ENCODE results near the gene DNTT. TPM values are rescaled to one million over a fixed set of nuclear protein-coding genes. Genes with fewer than 3 reads are reported as not detected.

DNTT gene
- total and polyA plus RNA-seq, 9 of the 15 experiments (the other 6 are each of a cell fraction or from before 2014, with no cell fraction given), result not detected

- H3K9me3 ChIP-seq (replicated peaks; ENCODE audit: control insufficient read depth, insufficient read depth, low read depth, low read length), result no peaks in the 10 kb centered on the region
- H3K9me1 ChIP-seq (ENCODE audit: control insufficient read depth, insufficient read depth, low read length), result no peaks in the 10 kb centered on the region
- ChIA-PET POLR2A (interaction anchor here (1.5 kb wide), 1 partner anchor 14 kb away, joined by 5 read pairs; no protein-coding TSS in a partner anchor), CTCF (ENCODE audit: low intra/inter-chr PET ratio) (no interaction called here)
- no peak overlapping the region for H3K4me3 ChIP-seq
- H3K27me3 ChIP-seq (ENCODE audit: control insufficient read depth in 2 of 2, insufficient read depth in 2 of 2, low read length in 2 of 2), result peaks cover 0 to 46% of the 10 kb centered on the region in 2 experiments
- TF ChIP-seq TRIM28 (IDR thresholded peaks at IDR 0.05), result no peak
- 0 out of 2 replicates have a peak, but pooled peaks have one; percentile 9 for TF ChIP-seq CEBPB (tag; IDR thresholded peaks at IDR 0.05)
- no peak for TF ChIP-seq EP400 (IDR thresholded peaks at IDR 0.05)
- no peak for TF ChIP-seq LCOR (CRISPR knock-in tag; IDR thresholded peaks at IDR 0.05)
- no peaks in the 10 kb centered on the region for H3K36me3 ChIP-seq (ENCODE audit: control insufficient read depth, insufficient read depth, low read length)
- no peak overlapping the region for H3K4me2 ChIP-seq (ENCODE audit: insufficient read depth, low read length)
- H3K4me1 ChIP-seq (replicated peaks in 1 of 2; ENCODE audit: control insufficient read depth in 2 of 2, insufficient read depth in 2 of 2, low read length in 2 of 2), result no peaks in the 10 kb centered on the region
- BruUV-seq (replicated peaks), result no TSS peak
- in situ Hi-C loops (cut with MboI) (no loop called here), intact Hi-C loops (cut with micrococcal nuclease) (no loop called here)
- H2AFZ ChIP-seq (ENCODE audit: low read depth, low read length), result no peak overlapping the region
- no peak overlapping the region for H3K27ac ChIP-seq (ENCODE audit: extremely low read depth, low read depth, low read length)
- no peak for ATAC-seq
- DNase-seq (ENCODE audit: extremely low read depth in 1 of 4, low spot score in 3 of 4), result peak in 1 of 4 experiments; percentile 3
- no peaks in the 10 kb centered on the region for H4K20me1 ChIP-seq (replicated peaks; ENCODE audit: control insufficient read depth, insufficient read depth, low read length)
- no peak for FAIRE-seq
- WGBS (ENCODE audit: insufficient coverage, low coverage, missing lambda C conversion rate), result no CpG with 5 or more reads among the region's 7 CpGs
- no peak overlapping the region for H3K9ac ChIP-seq (ENCODE audit: insufficient read depth in 1 of 2, low read depth in 2 of 2, low read length in 2 of 2)
- no peaks in the 10 kb centered on the region for H3K79me2 ChIP-seq (ENCODE audit: control insufficient read depth, insufficient read depth, low read length)
Observed at GRCh38 chr10:96380821-96381220, 76.6 kb downstream of the DNTT start.

GRCh38 chr10:96384506-96384905 is 80.3 kb downstream of the DNTT start:
- no peak overlapping the region for H3K27ac ChIP-seq (ENCODE audit: extremely low read depth, low read depth, low read length)
- no peaks in the 10 kb centered on the region for H4K20me1 ChIP-seq (replicated peaks; ENCODE audit: control insufficient read depth, insufficient read depth, low read length)
- in situ Hi-C loops (cut with MboI), result no loop called here
- no peaks in the 10 kb centered on the region for H3K79me2 ChIP-seq (ENCODE audit: control insufficient read depth, insufficient read depth, low read length)
- ChIA-PET CTCF (ENCODE audit: low intra/inter-chr PET ratio) (no interaction called here), POLR2A (no interaction called here)
- ATAC-seq (no peak), FAIRE-seq (no peak), DNase-seq (ENCODE audit: extremely low read depth in 1 of 4, low spot score in 3 of 4) (no peak)
- no peaks in the 10 kb centered on the region for H3K9me1 ChIP-seq (ENCODE audit: control insufficient read depth, insufficient read depth, low read length)
- no peaks in the 10 kb centered on the region for H3K36me3 ChIP-seq (ENCODE audit: control insufficient read depth, insufficient read depth, low read length)
- H3K4me1 ChIP-seq (replicated peaks in 1 of 2; ENCODE audit: control insufficient read depth in 2 of 2, insufficient read depth in 2 of 2, low read length in 2 of 2), result no peaks in the 10 kb centered on the region
- no peak overlapping the region for H3K9ac ChIP-seq (ENCODE audit: insufficient read depth in 1 of 2, low read depth in 2 of 2, low read length in 2 of 2)
- WGBS (ENCODE audit: insufficient coverage, low coverage, missing lambda C conversion rate), result under 1% methylated on average over 24 of the region's 25 CpGs
- no peaks in the 10 kb centered on the region for H3K9me3 ChIP-seq (replicated peaks; ENCODE audit: control insufficient read depth, insufficient read depth, low read depth, low read length)
- H2AFZ ChIP-seq (ENCODE audit: low read depth, low read length), result no peak overlapping the region
- BruUV-seq (replicated peaks), result no TSS peak
- no peak overlapping the region for H3K4me2 ChIP-seq (ENCODE audit: insufficient read depth, low read length)
- peaks cover 0 to 54% of the 10 kb centered on the region in 2 experiments for H3K27me3 ChIP-seq (ENCODE audit: control insufficient read depth in 2 of 2, insufficient read depth in 2 of 2, low read length in 2 of 2)
- no peak overlapping the region for H3K4me3 ChIP-seq
- TF ChIP-seq TGIF2 (CRISPR knock-in tag; IDR thresholded peaks at IDR 0.05), result no peak
- no peak for TF ChIP-seq TFAP4 (CRISPR knock-in tag; IDR thresholded peaks at IDR 0.05; ENCODE audit: borderline replicate concordance)
- TF ChIP-seq, protein P1, sequence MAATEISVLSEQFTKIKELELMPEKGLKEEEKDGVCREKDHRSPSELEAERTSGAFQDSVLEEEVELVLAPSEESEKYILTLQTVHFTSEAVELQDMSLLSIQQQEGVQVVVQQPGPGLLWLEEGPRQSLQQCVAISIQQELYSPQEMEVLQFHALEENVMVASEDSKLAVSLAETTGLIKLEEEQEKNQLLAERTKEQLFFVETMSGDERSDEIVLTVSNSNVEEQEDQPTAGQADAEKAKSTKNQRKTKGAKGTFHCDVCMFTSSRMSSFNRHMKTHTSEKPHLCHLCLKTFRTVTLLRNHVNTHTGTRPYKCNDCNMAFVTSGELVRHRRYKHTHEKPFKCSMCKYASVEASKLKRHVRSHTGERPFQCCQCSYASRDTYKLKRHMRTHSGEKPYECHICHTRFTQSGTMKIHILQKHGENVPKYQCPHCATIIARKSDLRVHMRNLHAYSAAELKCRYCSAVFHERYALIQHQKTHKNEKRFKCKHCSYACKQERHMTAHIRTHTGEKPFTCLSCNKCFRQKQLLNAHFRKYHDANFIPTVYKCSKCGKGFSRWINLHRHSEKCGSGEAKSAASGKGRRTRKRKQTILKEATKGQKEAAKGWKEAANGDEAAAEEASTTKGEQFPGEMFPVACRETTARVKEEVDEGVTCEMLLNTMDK (IDR thresholded peaks at IDR 0.05; ENCODE audit: borderline replicate concordance, insufficient read depth, low read depth, low read length, poor library complexity, severe bottlenecking), result no peak
- intact Hi-C loops (cut with micrococcal nuclease), result no loop called here

Data from K562 (cell line).